ENCODE results near the gene SEMA4A. TPM values are rescaled to one million over a fixed set of nuclear protein-coding genes. Genes with fewer than 3 reads are reported as not detected.

The SEMA4A gene
- total RNA-seq, 6 experiments from 2014 or later, result 0.71 to 1.1 (median 0.83) TPM

DNA sequence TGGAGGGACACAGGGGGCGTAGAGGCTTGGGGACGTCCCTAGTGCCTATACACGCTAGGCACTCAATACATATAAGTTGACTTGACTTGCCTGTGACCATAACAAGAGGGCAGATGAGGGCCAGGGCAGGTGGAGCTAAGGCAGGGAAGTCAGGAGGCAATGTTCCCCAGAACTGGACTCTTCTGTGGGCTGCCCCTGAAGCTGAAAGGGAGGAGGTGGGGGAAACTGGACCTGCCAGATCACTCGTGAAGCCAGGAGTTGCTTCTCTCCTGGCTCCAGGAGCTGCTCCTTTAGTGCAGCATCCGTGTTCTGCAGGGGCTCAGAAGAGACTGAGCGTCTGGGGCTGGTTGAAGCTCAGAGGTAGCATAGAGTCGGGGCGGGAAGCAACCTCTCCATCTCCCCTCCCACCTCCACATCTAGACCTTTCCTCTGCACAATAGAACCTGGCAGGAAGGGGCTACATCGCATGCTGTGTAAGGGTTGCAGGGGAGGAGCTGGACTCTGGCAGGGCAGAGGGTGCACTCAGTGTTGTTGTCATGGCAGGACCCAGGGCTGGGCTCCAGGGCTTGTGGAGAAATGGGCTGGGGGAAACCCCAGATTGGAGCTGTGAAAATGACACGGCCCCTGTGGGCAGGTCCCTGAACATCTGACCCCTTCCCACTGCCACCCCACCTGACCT, 2.9 kb upstream of the SEMA4A start:
- Mint-ChIP-seq H3K4me1 (ENCODE audit: low read depth) (peaks cover 45% of the 10 kb centered on the region), H3K9me3 (peaks cover 8% of the 10 kb centered on the region; the same call in 1 of the 2 replicates), H3K27ac (no peak overlapping the region; the same call in 1 of the 2 replicates), H3K36me3 (ENCODE audit: low read depth) (no peaks in the 10 kb centered on the region), H3K27me3 (ENCODE audit: insufficient read depth) (peaks cover 47% of the 10 kb centered on the region), H3K4me3 (no peak overlapping the region)
- TF ChIP-seq, protein P1, sequence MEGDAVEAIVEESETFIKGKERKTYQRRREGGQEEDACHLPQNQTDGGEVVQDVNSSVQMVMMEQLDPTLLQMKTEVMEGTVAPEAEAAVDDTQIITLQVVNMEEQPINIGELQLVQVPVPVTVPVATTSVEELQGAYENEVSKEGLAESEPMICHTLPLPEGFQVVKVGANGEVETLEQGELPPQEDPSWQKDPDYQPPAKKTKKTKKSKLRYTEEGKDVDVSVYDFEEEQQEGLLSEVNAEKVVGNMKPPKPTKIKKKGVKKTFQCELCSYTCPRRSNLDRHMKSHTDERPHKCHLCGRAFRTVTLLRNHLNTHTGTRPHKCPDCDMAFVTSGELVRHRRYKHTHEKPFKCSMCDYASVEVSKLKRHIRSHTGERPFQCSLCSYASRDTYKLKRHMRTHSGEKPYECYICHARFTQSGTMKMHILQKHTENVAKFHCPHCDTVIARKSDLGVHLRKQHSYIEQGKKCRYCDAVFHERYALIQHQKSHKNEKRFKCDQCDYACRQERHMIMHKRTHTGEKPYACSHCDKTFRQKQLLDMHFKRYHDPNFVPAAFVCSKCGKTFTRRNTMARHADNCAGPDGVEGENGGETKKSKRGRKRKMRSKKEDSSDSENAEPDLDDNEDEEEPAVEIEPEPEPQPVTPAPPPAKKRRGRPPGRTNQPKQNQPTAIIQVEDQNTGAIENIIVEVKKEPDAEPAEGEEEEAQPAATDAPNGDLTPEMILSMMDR (IDR thresholded peaks at IDR 0.05), result no peak
- DNase-seq, result no peak

DNA sequence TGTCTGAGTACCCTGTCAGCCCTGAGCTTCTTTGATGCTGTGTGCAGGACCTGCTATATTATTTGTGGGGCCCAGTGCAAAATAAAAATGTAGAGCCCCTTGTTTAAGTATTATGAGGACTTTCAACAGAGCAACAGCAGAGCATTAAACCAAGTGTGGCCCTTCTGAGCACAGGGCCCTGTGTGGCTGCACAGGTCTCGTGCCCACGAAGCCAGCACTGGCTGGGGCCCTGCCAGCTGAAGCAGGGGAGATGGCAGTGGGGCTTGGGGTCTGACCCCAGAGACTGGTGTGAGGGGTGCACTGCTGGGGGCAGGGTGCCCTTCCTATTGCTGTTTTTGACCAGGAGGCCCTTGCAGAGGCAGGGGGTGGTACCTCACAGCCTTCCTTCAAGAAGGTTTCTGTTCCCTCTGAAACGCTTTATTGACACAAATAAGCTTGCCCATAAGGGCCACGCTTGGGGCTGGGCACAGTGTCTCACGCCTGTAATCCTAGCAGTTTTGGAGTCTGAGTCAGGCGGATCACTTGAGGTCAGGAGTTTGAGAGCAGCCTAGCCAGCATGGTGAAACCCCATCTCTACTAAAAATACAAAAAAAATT, 2.2 kb upstream of the SEMA4A start:
- H3K27ac Mint-ChIP-seq, result peak overlapping the region; percentile 11; the same call in 1 of the 2 replicates
- H3K36me3 Mint-ChIP-seq (ENCODE audit: low read depth), result no peaks in the 10 kb centered on the region
- TF ChIP-seq, protein P1 (IDR thresholded peaks at IDR 0.05), result no peak
- DNase-seq, result no peak
- peaks cover 44% of the 10 kb centered on the region for H3K4me1 Mint-ChIP-seq (ENCODE audit: low read depth)
- peaks cover under 1% of the 10 kb centered on the region; the same call in 1 of the 2 replicates for H3K9me3 Mint-ChIP-seq
- H3K27me3 Mint-ChIP-seq (ENCODE audit: insufficient read depth), result peaks cover 40% of the 10 kb centered on the region
- H3K4me3 Mint-ChIP-seq, result no peak overlapping the region

DNA sequence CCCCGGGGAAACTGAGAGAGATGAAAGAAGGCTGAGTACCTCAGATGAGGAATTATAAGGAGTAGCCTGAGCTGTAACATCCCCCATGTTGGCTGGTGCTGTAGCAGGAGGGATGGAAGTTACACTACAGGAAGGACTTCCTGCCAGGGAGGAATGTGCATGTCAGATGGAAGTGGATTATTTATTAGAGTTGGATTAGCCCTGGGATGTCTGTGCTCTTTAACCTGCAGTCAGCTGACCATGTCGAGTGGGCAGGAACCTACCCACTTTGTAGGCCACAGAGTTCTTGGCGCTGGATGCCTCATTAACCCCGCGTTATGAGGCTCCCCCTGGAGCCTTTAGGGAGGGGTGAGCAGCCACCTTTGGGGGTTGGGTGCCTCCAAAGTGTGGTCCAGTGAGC, 757 bp upstream of the SEMA4A start:
- peaks cover 39% of the 10 kb centered on the region for H3K4me1 Mint-ChIP-seq (ENCODE audit: low read depth)
- H3K4me3 Mint-ChIP-seq, result peak overlapping the region; percentile 51
- peaks cover 28% of the 10 kb centered on the region for H3K27me3 Mint-ChIP-seq (ENCODE audit: insufficient read depth)
- TF ChIP-seq, protein P1 (IDR thresholded peaks at IDR 0.05), result no peak
- no peak for DNase-seq
- peak overlapping the region; percentile 10; the same call in 1 of the 2 replicates for H3K27ac Mint-ChIP-seq
- no peaks in the 10 kb centered on the region for H3K9me3 Mint-ChIP-seq
- H3K36me3 Mint-ChIP-seq (ENCODE audit: low read depth), result no peaks in the 10 kb centered on the region

DNA sequence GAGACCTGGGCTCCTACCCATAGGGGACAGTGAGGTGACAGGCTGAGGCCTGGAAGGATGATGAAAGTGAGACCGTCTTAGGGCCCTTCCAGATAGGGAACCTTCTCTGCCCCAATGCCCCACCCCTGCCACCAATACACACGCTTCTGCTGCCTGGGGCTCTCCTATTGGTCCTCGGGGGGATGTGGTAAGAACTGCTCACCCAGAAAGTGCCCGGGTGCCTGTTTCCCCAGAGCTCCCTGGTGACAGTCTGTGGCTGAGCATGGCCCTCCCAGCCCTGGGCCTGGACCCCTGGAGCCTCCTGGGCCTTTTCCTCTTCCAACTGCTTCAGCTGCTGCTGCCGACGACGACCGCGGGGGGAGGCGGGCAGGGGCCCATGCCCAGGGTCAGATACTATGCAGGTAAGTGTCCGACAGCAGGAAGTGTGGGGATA, 948 bp downstream of the SEMA4A start:
- Mint-ChIP-seq H3K4me1 (ENCODE audit: low read depth) (peaks cover 39% of the 10 kb centered on the region), H3K4me3 (no peak overlapping the region), H3K27ac (no peak overlapping the region), H3K36me3 (ENCODE audit: low read depth) (no peaks in the 10 kb centered on the region), H3K27me3 (ENCODE audit: insufficient read depth) (peaks cover 13% of the 10 kb centered on the region), H3K9me3 (no peaks in the 10 kb centered on the region)
- no peak for DNase-seq
- TF ChIP-seq, protein P1 (IDR thresholded peaks at IDR 0.05), result no peak

DNA sequence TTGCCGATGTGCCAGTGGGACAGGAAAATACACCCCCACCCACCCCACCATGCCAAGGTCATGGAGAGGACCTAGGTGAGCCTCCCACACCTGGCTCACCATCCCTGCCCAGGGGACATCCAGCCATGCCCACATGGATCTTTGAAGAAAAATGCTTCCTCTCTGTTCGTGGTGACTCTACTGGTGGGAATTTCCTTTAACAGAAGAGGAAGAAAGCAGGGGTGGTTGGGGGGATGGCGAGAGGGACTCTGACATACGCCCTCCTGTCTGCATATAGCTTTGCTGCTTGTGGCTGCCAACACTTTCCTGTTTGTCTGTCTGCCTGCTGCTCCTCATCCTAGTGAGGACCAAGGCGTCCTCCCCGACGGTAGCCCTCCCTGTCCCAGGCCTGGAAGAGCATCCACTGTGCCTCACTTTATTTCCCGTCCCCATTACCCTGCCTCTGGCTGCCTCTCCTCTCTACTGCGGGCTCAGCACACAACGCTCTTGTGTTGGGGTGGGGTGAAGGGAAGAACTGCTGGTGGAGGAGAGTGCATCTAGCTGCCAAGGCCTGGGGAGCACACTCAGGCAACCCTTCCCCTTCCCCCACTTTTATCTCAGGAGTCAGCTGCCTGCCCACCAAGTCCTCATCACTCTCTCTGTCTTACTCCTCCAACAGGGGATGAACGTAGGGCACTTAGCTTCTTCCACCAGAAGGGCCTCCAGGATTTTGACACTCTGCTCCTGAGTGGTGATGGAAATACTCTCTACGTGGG, 2.5 kb downstream of the SEMA4A start:
- H3K36me3 Mint-ChIP-seq (ENCODE audit: low read depth), result no peaks in the 10 kb centered on the region
- DNase-seq, result no peak
- TF ChIP-seq, protein P1 (IDR thresholded peaks at IDR 0.05), result no peak

More for the DNA sequence above, 2.5 kb downstream of the SEMA4A start:
- Mint-ChIP-seq H3K9me3 (no peaks in the 10 kb centered on the region), H3K27ac (no peak overlapping the region), H3K27me3 (ENCODE audit: insufficient read depth) (peaks cover 3% of the 10 kb centered on the region), H3K4me1 (ENCODE audit: low read depth) (peaks cover 40% of the 10 kb centered on the region), H3K4me3 (no peak overlapping the region)
